SJSA1 (cell line): ENCODE data around the gene GALK1. TPM values are rescaled to one million over a fixed set of nuclear protein-coding genes. Genes with fewer than 3 reads are reported as not detected.
A peak's percentile ranks its signal among the peaks of the same experiment; 100 is the strongest.

Experiments used
- DNase-seq, 2 experiments: peaks; one replicate each; pipeline ENCODE4 v3.0.0-alpha.2; 2015 to 2020; ENCODE audit warnings: low spot score in 2 of 2, low read depth in 1 of 2
- H3K27ac ChIP-seq: fragments of 250-450 bp; sonication (Bioruptor Pico); 2 replicates; pipeline ENCODE4 v1.5.1; 2020; ENCODE audit warnings: mild to moderate bottlenecking, moderate library complexity
- H3K27me3 ChIP-seq: fragments of 250-450 bp; sonication (Bioruptor Pico); replicated peaks from 2 replicates; pipeline ENCODE4 v1.5.1; 2020; ENCODE audit warnings: mild to moderate bottlenecking, moderate library complexity
- H3K36me3 ChIP-seq: fragments of 250-450 bp; sonication (Bioruptor Pico); 2 replicates; pipeline ENCODE4 v1.5.1; 2020; ENCODE audit warnings: mild to moderate bottlenecking
- H3K4me1 ChIP-seq: fragments of 250-450 bp; sonication (Bioruptor Pico); replicated peaks from 2 replicates; pipeline ENCODE4 v1.6.1; 2021; ENCODE audit warnings: mild to moderate bottlenecking
- H3K4me3 ChIP-seq: fragments of 250-450 bp; sonication (Bioruptor Pico); 2 replicates; pipeline ENCODE4 v1.5.1; 2020; ENCODE audit warnings: mild to moderate bottlenecking
- H3K9me3 ChIP-seq: fragments of 250-450 bp; sonication (Bioruptor Pico); replicated peaks from 2 replicates; pipeline ENCODE4 v1.5.1; 2020; ENCODE audit warnings: mild to moderate bottlenecking
- total RNA-seq: library from RNA; depleted of rRNA; stranded (reverse); fragments of >200 nt; shearing (Covaris generic); gene quantifications from 2 replicates; pipeline ENCODE4 v1.2.3, GENCODE V29; 2014

GALK1 gene
- total RNA-seq, 1 experiment from 2014 or later, result 50.5 TPM

DNA sequence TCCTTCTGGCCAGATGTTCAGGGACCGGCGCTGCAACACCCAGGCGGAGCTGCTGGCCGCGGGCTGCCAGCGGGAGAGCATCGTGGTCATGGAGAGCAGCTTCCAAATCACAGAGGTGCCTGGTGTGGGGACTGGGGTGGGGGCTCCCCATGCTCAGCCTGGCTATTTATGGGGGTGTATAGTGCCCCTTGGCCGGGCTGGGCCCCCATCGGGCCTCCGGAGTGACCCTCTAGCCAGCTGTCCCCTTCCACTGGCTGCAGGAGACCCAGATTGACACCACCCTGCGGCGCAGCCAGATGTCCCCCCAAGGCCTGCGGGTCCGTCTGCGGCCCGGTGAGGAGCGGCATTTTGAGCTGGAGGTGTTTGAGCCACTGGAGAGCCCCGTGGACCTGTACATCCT is 37.6 kb downstream of the GALK1 start:
- DNase-seq, result no peak
- Histone ChIP-seq H3K36me3 (no peaks in the 10 kb centered on the region), H3K4me3 (no peak overlapping the region), H3K4me1 (no peaks in the 10 kb centered on the region), H3K27me3 (peaks cover 18% of the 10 kb centered on the region), H3K9me3 (no peaks in the 10 kb centered on the region; the same call in none of the 2 replicates), H3K27ac (no peak overlapping the region)

DNA sequence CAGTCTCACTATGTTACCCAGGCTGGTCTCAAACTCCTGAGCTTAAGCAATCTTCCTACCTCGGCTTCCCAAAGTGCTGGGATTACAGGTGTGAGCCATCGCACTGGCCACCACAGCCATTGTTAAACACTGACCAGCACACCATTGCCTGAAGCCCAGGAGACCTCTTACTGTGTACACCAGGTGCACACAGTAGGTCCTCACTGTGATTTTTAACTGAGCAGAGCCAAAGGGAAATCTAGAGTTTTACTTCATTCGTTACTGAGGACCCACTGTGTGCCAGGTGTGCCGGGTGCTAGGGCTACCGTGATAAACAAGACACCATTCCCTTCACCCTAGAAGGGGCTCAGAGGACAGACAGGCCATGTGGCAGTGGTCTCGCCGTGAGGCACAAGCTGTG is 39.5 kb downstream of the GALK1 start:
- peaks cover 37% of the 10 kb centered on the region for H3K27me3 ChIP-seq
- H3K4me3 ChIP-seq, result no peak overlapping the region
- peaks cover 12% of the 10 kb centered on the region for H3K4me1 ChIP-seq
- peaks cover 3% of the 10 kb centered on the region for H3K9me3 ChIP-seq
- H3K36me3 ChIP-seq, result no peaks in the 10 kb centered on the region
- no peak overlapping the region for H3K27ac ChIP-seq
- no peak for DNase-seq

DNA sequence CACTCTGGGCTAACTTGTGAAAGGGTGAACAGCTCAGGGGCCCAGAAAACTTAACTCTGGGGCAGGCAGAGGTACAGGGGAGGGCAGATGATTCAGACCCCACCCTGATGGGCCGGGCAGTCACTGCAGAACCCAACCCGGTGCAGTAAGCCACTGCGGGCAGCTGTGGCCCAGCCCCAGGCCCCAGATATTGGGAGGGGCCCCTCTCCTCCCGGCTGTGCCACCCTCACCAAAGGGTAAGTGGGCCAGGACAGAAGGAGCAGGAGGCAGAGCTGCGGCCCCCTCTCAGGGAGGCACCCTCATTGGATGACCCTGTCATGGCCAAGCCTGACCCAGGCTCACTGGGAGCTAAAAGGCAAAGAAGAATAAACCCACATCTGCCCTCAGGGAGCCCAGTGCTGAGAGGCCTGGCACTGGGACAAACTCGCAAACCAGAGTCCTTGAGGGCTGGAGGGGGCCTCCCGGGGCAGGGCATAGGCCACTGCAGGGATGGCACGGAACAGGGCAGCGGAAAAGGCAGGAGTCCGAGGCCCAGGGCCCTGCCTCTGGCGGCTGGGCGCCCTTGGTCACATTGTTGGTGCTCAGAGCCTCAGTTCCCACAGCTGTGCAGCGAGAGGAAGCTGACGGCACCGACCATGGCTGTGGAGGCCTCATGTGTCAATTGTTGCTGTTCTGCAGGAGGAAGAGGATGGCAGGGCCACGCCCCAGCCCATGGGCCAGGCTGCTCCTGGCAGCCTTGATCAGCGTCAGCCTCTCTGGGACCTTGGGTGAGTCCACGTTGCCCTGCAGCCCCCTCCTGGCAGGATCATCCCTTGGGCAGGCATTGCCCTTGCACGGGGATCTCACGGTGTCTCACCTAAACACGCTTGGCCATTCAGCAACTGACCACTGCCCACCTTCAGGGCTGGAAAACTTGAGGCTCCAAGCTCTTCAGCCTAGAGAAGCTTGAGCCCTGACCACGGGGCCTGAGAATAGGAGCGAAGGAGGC is 40.7 kb downstream of the GALK1 start:
- no peaks in the 10 kb centered on the region for H3K36me3 ChIP-seq
- peak in 1 of 2 experiments; percentile 43 for DNase-seq
- peaks cover 49% of the 10 kb centered on the region for H3K27me3 ChIP-seq
- H3K27ac ChIP-seq, result no peak overlapping the region
- H3K4me3 ChIP-seq, result no peak overlapping the region
- peaks cover 12% of the 10 kb centered on the region for H3K4me1 ChIP-seq
- peaks cover 3% of the 10 kb centered on the region for H3K9me3 ChIP-seq

DNA sequence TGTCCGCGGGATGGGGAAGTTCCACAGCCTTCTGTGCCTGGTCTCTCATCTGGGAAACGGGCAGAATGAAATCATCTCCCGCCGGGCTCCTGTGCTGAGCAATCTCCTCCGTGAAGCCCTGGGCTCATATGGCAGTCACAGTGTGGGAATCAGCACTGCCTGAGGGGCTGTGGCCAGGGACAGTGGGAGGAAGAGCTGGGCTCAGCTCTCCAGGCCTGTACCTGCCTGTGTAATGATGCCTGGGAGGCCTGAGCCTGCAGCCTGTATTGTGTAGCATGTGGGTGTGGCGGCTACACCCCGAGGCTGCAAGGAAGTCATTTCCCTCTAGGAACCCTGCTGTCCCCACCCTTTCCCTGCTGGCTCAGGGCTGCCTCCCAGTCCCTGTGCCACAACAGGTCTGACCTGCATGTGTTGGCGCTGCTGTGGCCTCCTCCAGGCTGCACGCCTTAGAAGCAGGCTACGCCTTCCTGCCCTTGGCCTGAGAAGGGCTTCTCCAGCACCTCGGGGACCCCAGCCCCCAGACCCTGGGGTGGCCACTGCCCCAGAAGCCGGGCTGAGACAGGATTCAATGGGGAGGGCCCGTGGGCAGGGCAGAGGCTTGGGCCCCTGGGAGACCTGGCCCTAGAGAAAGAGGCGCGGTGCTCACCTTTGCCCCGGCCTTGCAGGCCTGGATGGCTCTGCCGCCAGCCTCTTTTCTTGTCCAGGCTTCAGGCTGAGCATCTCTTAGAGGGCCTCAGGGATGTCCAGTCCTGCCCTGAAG is 41.6 kb downstream of the GALK1 start:
- H3K36me3 ChIP-seq, result no peaks in the 10 kb centered on the region
- H3K27me3 ChIP-seq, result peaks cover 56% of the 10 kb centered on the region
- H3K4me1 ChIP-seq, result peaks cover 12% of the 10 kb centered on the region
- H3K27ac ChIP-seq, result no peak overlapping the region
- DNase-seq, result peak in 1 of 2 experiments; percentile 44
- H3K9me3 ChIP-seq, result peaks cover 3% of the 10 kb centered on the region
- H3K4me3 ChIP-seq, result no peak overlapping the region

DNA sequence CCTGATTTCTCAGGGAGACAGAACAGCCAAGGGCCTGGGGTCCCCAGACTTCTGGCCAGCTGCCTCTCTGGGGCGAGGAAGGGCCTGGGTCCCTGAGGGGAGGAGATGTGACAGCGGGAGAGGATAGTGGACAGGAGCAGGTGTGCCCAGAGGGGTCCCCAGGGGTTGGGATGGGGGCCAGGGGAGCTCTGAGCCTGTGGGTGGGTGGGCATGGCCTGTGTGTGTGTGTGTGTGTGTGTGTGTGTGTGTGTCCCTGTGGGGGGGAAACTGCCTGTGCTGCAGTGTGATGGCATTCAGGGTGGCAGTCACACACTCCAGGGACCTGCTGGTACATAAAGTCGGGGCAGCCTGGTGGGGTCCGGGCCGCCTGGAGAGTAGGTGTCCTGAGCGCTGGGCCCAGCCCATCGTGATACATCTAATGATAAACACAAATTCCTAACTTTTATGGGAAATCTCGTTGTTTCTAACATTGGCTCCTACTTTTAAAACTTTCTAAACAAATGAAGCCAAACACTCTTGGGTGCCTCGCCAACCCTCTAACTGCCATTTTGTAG is 42.4 kb downstream of the GALK1 start:
- H3K36me3 ChIP-seq, result no peaks in the 10 kb centered on the region
- peaks cover 54% of the 10 kb centered on the region for H3K27me3 ChIP-seq
- H3K4me3 ChIP-seq, result no peak overlapping the region
- H3K9me3 ChIP-seq, result peaks cover 3% of the 10 kb centered on the region
- H3K4me1 ChIP-seq, result peaks cover 12% of the 10 kb centered on the region
- DNase-seq, result peak in 1 of 2 experiments; percentile 40
- H3K27ac ChIP-seq, result no peak overlapping the region

DNA sequence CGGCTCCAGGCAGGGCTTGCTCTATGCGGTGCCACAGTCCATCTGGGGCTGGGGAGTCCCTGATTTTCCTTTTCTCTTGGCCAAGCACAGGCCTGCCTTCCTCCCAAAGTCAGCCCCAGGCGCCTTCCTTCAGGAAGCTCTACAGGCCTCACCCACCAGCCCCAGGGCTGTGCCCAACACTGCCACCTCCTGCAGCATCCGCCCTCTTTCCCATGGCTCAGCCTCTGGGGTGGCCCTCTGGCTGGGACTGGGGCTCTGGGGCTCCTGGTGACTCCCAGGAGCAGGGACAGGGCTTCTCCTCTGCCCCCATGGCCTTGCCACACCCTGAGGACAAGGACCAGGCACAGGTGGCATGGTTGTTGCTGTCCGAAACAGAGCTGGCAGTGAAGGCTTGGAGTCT is 42.9 kb downstream of the GALK1 start:
- DNase-seq, result peak in 1 of 2 experiments; percentile 47

DNA sequence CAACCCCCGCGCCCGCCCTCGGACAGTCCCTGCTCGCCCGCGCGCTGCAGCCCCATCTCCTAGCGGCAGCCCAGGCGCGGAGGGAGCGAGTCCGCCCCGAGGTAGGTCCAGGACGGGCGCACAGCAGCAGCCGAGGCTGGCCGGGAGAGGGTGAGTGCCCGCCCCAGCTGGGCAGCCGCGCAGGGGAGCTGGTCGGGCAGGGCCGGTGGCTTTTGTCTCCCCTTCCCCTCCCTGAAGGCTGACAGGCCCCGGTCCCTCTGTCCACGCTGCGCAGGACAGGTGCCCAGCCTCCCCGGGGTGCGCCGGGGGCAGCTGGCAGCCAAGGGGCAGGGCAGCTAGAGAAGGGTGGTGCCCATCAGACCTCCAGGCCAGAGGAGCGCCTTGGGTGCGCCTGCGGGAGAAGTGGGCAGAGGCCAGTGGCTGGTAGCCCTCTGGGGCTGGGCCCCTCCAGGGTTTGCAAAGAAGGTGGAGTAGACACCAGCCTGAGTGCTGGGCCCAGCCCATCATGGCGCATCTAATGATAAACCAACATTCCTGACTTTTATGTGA is 43.5 kb downstream of the GALK1 start:
- peaks cover 61% of the 10 kb centered on the region for H3K27me3 ChIP-seq
- H3K36me3 ChIP-seq, result no peaks in the 10 kb centered on the region
- peak in 1 of 2 experiments; percentile 45 for DNase-seq
- no peak overlapping the region; the same call in 1 of the 2 replicates for H3K4me3 ChIP-seq
- no peak overlapping the region for H3K27ac ChIP-seq
- H3K9me3 ChIP-seq, result peaks cover 3% of the 10 kb centered on the region
- H3K4me1 ChIP-seq, result peaks cover 12% of the 10 kb centered on the region

More for the DNA sequence above, 42.9 kb downstream of the GALK1 start:
- peaks cover 57% of the 10 kb centered on the region for H3K27me3 ChIP-seq
- H3K9me3 ChIP-seq, result peaks cover 3% of the 10 kb centered on the region
- H3K4me3 ChIP-seq, result no peak overlapping the region
- H3K36me3 ChIP-seq, result no peaks in the 10 kb centered on the region
- no peak overlapping the region for H3K27ac ChIP-seq
- peaks cover 12% of the 10 kb centered on the region for H3K4me1 ChIP-seq

DNA sequence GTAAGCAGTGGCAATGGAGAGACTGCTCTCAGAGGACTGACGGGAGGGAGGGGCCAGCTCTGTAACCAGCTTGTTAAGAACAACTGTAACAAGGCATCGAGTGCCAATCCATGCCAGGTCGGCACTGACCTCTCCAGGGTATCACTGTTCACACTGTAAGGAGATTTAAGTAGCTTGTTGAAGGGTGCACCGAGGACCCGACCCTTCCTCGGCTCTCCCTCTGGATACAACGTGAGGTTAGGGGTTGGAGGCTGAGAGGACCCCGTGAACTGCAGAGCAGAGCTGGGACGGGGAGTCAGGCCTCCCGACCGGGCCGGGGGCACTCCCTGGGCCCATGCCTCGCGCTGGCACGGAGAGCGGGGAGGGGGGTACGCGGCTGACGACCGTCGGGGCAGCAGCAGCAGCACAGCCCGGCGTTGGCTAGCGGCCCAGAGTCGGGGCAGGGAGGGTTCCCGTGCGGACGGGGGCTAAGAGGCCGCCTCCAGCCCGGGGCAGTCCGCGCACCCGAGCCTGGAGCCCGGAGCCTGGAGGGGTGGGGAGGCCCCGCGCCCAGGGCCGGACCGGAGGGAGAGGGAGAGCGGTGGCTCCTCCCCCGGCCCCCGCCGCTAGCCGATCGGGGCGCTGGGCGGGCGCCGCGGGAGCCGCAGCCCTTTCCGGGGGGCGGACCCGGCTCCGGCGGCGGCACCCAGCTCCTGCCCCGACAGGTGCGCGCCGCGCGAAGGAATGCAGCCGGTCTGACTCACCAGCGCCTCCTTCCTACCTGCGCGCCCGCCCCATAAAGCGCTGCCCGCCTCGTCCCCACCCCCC is 44.1 kb downstream of the GALK1 start, which contains the start of gene ITGB4:
Gene ITGB4, plus strand, starts transcription at position 804 of the 807 bp plus-strand sequence. CDS start 3,245 bp downstream, outside the sequence.
- peak in 1 of 2 experiments; percentile 48 for DNase-seq

DNA sequence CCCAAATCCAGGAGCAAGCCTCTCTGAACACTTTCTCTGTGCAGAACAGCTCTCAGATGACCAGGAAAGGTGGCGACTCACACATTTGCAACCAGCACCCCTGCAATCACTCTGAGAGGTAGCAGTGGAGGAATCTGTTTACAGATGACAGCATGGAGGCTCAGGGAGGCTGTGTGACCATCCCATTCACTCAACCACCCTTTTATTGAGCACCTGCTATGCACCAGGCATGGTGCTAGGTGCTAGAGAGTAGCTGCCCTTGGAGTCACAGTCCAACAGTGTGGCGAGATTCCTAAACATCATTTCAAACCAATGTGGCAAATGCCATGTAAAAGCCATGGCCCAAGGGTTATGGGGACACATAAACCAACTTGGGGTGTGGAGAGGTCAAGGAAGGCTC is 45.3 kb downstream of the GALK1 start:
- Histone ChIP-seq H3K27me3 (peaks cover 70% of the 10 kb centered on the region), H3K27ac (no peak overlapping the region), H3K4me3 (no peak overlapping the region), H3K9me3 (peaks cover 3% of the 10 kb centered on the region; the same call in 1 of the 2 replicates), H3K36me3 (no peaks in the 10 kb centered on the region), H3K4me1 (peaks cover 12% of the 10 kb centered on the region)
- no peak for DNase-seq

More for the DNA sequence above, 44.1 kb downstream of the GALK1 start, which contains the start of gene ITGB4:
- H3K4me3 ChIP-seq, result peak within 1 kb of the TSS; percentile 30
- peaks cover 67% of the 10 kb centered on the region for H3K27me3 ChIP-seq
- H3K4me1 ChIP-seq, result peaks cover 12% of the 10 kb centered on the region
- no peak within 1 kb of the TSS for H3K27ac ChIP-seq
- H3K9me3 ChIP-seq, result peaks cover 3% of the 10 kb centered on the region
- no peaks in the 10 kb centered on the region for H3K36me3 ChIP-seq

DNA sequence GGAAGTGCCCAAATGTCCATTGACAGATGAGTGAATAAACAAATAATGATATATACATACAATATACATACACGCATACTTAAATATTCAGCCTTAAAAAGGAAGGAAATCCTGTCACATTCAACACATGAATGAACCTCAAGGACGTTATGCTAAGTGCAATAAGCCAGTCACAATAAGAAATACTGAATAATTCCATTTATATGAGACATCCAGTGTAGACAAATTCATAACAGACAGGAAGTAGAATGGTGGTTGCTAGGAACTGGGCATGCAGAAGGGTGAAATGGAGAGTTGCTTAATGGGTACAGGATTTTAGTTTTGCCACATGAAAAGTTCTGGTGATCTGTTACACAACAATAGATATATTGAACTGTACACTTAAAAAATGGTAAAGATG is 52.5 kb downstream of the GALK1 start:
- Histone ChIP-seq H3K36me3 (peaks cover 15% of the 10 kb centered on the region), H3K27ac (no peak overlapping the region), H3K9me3 (no peaks in the 10 kb centered on the region), H3K27me3 (peaks cover 32% of the 10 kb centered on the region), H3K4me3 (no peak overlapping the region), H3K4me1 (peaks cover 7% of the 10 kb centered on the region)
- no peak for DNase-seq
